ENCODE data around the gene CERS6. TPM values are rescaled to one million over a fixed set of nuclear protein-coding genes. Genes with fewer than 3 reads are reported as not detected.
A peak's percentile ranks its signal among the peaks of the same experiment; 100 is the strongest.

Gene CERS6
- total RNA-seq, 1 donor: 23.9 TPM

DNA sequence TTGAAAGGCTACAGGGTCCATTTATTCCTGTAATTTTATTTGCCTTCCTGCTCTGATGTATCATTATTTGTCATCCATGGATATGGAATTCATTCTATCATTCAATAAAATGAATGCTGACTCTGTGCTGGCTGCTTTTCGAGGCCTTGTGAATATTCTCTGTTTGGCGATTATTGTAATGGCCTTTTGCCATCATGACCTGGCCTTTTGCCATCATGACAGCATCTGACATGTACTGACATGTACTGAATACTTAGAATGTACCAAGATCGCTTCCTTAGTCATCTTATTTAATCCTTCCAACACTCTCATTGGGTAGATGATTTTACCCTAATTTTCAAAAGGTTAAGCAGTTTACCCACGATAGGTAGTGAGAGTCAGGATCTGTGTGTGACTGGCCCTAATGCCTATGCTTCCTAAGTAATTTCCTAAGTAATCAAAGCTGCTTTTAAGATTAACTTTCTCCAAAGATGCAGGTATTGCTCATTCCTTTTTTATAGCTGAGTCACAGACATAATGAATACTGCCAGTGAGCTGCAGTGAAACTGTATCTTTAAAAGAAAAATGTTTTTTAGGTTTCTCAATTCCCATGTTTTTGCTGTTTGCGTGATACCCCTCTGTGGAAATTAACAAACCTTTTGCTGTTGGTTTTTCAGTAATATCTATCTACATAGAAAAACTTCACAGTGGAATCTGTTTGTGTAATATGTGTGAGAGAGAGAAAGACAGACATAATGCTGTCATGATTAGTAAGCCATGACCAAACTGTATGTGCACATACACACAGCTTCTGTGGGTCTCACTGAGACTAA lies 127.8 kb downstream of the CERS6 start:
- Histone ChIP-seq H3K79me2 (ENCODE audit: insufficient read depth, low read length) (peaks cover 10% of the 10 kb centered on the region), H3K27me3 (ENCODE audit: insufficient read depth, low read length) (no peaks in the 10 kb centered on the region), H2AFZ (ENCODE audit: low read length) (peak overlapping the region; percentile 67), H3K9me3 (ENCODE audit: low read depth, low read length) (no peaks in the 10 kb centered on the region), H3K4me1 (ENCODE audit: insufficient read depth, low read length) (peaks cover 26% of the 10 kb centered on the region), H3K4me3 (ENCODE audit: insufficient read depth, low read length) (peak overlapping the region; percentile 19), H3K4me2 (ENCODE audit: insufficient read depth, low read length) (peak overlapping the region; percentile 60), H3K27ac (ENCODE audit: low read depth, low read length) (peak overlapping the region; percentile 79), H3K36me3 (ENCODE audit: insufficient read depth, low read length) (no peaks in the 10 kb centered on the region), H4K20me1 (ENCODE audit: insufficient read depth, low read length) (no peaks in the 10 kb centered on the region)
- TF ChIP-seq, protein P1, sequence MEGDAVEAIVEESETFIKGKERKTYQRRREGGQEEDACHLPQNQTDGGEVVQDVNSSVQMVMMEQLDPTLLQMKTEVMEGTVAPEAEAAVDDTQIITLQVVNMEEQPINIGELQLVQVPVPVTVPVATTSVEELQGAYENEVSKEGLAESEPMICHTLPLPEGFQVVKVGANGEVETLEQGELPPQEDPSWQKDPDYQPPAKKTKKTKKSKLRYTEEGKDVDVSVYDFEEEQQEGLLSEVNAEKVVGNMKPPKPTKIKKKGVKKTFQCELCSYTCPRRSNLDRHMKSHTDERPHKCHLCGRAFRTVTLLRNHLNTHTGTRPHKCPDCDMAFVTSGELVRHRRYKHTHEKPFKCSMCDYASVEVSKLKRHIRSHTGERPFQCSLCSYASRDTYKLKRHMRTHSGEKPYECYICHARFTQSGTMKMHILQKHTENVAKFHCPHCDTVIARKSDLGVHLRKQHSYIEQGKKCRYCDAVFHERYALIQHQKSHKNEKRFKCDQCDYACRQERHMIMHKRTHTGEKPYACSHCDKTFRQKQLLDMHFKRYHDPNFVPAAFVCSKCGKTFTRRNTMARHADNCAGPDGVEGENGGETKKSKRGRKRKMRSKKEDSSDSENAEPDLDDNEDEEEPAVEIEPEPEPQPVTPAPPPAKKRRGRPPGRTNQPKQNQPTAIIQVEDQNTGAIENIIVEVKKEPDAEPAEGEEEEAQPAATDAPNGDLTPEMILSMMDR (IDR thresholded peaks at IDR 0.05; ENCODE audit: extremely low read depth, low read depth, low read length): no peak
- DNase-seq (ENCODE audit: insufficient read length, low spot score, missing footprints): peak; percentile 74

DNA sequence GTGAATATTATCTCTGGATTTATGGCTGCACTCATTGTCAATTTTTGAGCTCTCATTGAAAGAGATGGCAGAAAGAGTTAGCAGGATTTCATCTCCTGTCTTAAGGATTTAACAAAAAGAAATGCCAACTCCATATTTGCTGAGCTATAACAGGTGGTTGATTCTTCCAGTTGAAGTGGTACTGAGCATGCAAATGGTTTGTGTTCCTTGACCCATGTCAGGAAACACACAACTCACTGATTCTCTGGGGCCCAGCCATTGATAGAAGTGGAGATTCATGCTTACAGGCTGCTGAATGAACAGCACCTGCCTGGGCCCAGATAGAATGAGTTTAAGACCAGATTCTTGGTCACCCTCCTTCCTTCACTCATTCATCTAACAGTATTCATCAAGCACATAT lies 128.8 kb downstream of the CERS6 start:
- peak overlapping the region; percentile 79 for H3K27ac ChIP-seq (ENCODE audit: low read depth, low read length)

DNA sequence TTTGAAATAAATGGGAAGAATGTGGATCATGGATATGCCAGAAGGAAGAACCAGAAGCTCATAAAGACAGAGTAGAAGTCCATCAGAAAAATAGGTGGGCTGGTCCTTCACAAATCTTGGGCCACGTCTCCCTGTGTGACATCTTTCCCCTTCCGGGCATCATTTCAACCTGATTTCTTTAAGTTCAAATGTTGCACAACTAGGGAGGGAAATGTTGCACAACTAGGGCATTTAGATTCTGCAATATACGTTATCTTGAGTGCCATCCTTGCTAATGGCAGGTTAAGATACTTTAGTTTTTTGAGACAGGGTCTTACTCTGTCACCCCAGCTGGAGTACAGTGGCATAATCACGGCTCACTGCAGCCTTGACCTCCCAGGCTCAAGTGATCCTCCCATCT lies 129.6 kb downstream of the CERS6 start:
- Histone ChIP-seq H4K20me1 (ENCODE audit: insufficient read depth, low read length) (no peaks in the 10 kb centered on the region), H3K4me2 (ENCODE audit: insufficient read depth, low read length) (no peak overlapping the region), H3K27ac (ENCODE audit: low read depth, low read length) (no peak overlapping the region), H3K9me3 (ENCODE audit: low read depth, low read length) (no peaks in the 10 kb centered on the region), H3K79me2 (ENCODE audit: insufficient read depth, low read length) (peaks cover 10% of the 10 kb centered on the region), H3K36me3 (ENCODE audit: insufficient read depth, low read length) (no peaks in the 10 kb centered on the region), H2AFZ (ENCODE audit: low read length) (no peak overlapping the region), H3K4me1 (ENCODE audit: insufficient read depth, low read length) (peaks cover 26% of the 10 kb centered on the region), H3K4me3 (ENCODE audit: insufficient read depth, low read length) (no peak overlapping the region), H3K27me3 (ENCODE audit: insufficient read depth, low read length) (no peaks in the 10 kb centered on the region)
- TF ChIP-seq, protein P1 (IDR thresholded peaks at IDR 0.05; ENCODE audit: extremely low read depth, low read depth, low read length): no peak
- DNase-seq (ENCODE audit: insufficient read length, low spot score, missing footprints): no peak

More for the DNA sequence above, 128.8 kb downstream of the CERS6 start:
- Histone ChIP-seq H3K27me3 (ENCODE audit: insufficient read depth, low read length) (no peaks in the 10 kb centered on the region), H3K4me2 (ENCODE audit: insufficient read depth, low read length) (peak overlapping the region; percentile 60), H2AFZ (ENCODE audit: low read length) (no peak overlapping the region), H3K9me3 (ENCODE audit: low read depth, low read length) (no peaks in the 10 kb centered on the region), H3K4me3 (ENCODE audit: insufficient read depth, low read length) (no peak overlapping the region), H3K79me2 (ENCODE audit: insufficient read depth, low read length) (peaks cover 10% of the 10 kb centered on the region), H3K36me3 (ENCODE audit: insufficient read depth, low read length) (no peaks in the 10 kb centered on the region), H3K4me1 (ENCODE audit: insufficient read depth, low read length) (peaks cover 26% of the 10 kb centered on the region), H4K20me1 (ENCODE audit: insufficient read depth, low read length) (no peaks in the 10 kb centered on the region)
- TF ChIP-seq, protein P1 (IDR thresholded peaks at IDR 0.05; ENCODE audit: extremely low read depth, low read depth, low read length): no peak
- no peak for DNase-seq (ENCODE audit: insufficient read length, low spot score, missing footprints)

DNA sequence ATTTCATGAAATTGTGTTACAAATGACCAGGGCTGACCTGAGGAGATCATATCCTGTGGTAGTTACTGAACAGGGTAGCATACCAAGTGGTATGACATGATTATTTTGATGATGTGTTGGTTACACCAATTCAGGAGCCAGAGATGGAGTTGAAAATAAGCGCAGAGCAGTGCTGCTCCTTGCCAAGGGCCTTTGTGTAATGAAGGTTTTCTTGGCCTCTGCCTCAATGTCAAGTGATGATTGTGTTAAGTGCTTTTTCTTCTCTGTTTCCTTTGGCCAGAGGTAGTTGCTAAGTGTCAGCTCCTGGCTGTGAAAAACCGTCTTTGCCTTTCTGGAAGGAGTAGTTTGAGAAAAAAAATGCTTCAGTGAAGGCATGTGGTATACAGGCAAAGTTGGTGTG lies 131.2 kb downstream of the CERS6 start:
- peaks cover 4% of the 10 kb centered on the region for H3K79me2 ChIP-seq (ENCODE audit: insufficient read depth, low read length)
- H3K4me2 ChIP-seq (ENCODE audit: insufficient read depth, low read length): no peak overlapping the region
- H3K4me1 ChIP-seq (ENCODE audit: insufficient read depth, low read length): peaks cover 26% of the 10 kb centered on the region
- H3K36me3 ChIP-seq (ENCODE audit: insufficient read depth, low read length): no peaks in the 10 kb centered on the region
- no peaks in the 10 kb centered on the region for H3K9me3 ChIP-seq (ENCODE audit: low read depth, low read length)
- no peak for DNase-seq (ENCODE audit: insufficient read length, low spot score, missing footprints)
- no peaks in the 10 kb centered on the region for H4K20me1 ChIP-seq (ENCODE audit: insufficient read depth, low read length)
- H3K27ac ChIP-seq (ENCODE audit: low read depth, low read length): no peak overlapping the region
- H3K27me3 ChIP-seq (ENCODE audit: insufficient read depth, low read length): no peaks in the 10 kb centered on the region
- H3K4me3 ChIP-seq (ENCODE audit: insufficient read depth, low read length): no peak overlapping the region
- TF ChIP-seq, protein P1 (IDR thresholded peaks at IDR 0.05; ENCODE audit: extremely low read depth, low read depth, low read length): no peak
- H2AFZ ChIP-seq (ENCODE audit: low read length): no peak overlapping the region

All from osteoblast (primary cell).